Ishikawa (cell line): ENCODE results near the gene IRX6.

ENCODE experiments used
- CEBPB ChIP-seq: IDR thresholded peaks from 2 replicates; pipeline ENCODE4 v1.6.1; 2012
- CREB1 ChIP-seq: IDR thresholded peaks from 2 replicates; pipeline ENCODE4 v1.6.1; 2012; ENCODE audit warnings: low read depth
- EGR1 ChIP-seq: IDR thresholded peaks from 2 replicates; pipeline ENCODE4 v1.6.1; 2012
- EP300 ChIP-seq: IDR thresholded peaks from 2 replicates; pipeline ENCODE4 v1.6.1; 2012; ENCODE audit warnings: borderline replicate concordance
- FOXM1 ChIP-seq: IDR thresholded peaks from 2 replicates; pipeline ENCODE4 v1.6.1; 2012; ENCODE audit warnings: low read depth, borderline replicate concordance
- NFIC ChIP-seq: IDR thresholded peaks from 2 replicates; pipeline ENCODE4 v1.6.1; 2012
- RAD21 ChIP-seq: IDR thresholded peaks from 2 replicates; pipeline ENCODE4 v1.6.1; 2012; ENCODE audit warnings: low read depth
- TAF1 ChIP-seq: IDR thresholded peaks from 2 replicates; pipeline ENCODE4 v1.6.1; 2012; ENCODE audit warnings: low read depth, mild to moderate bottlenecking
- TCF12 ChIP-seq: IDR thresholded peaks from 2 replicates; pipeline ENCODE4 v1.6.1; 2012; ENCODE audit warnings: low read depth
- TEAD4 ChIP-seq: IDR thresholded peaks from 2 replicates; pipeline ENCODE4 v1.6.1; 2012
- USF1 ChIP-seq: IDR thresholded peaks from 2 replicates; pipeline ENCODE4 v1.6.1; 2012
- YY1 ChIP-seq: IDR thresholded peaks from 2 replicates; pipeline ENCODE4 v1.6.1; 2012; ENCODE audit warnings: low read depth
- ZBTB7A ChIP-seq: IDR thresholded peaks from 2 replicates; pipeline ENCODE4 v1.6.1; 2012; ENCODE audit warnings: low read depth
- TF ChIP-seq, protein P1 (sequence below): IDR thresholded peaks from 2 replicates; pipeline ENCODE4 v1.6.1; 2012
- TF ChIP-seq, protein P2 (sequence below): IDR thresholded peaks from 2 replicates; pipeline ENCODE4 v1.6.1; 2012; ENCODE audit warnings: low read depth, mild to moderate bottlenecking

Gene IRX6

DNA sequence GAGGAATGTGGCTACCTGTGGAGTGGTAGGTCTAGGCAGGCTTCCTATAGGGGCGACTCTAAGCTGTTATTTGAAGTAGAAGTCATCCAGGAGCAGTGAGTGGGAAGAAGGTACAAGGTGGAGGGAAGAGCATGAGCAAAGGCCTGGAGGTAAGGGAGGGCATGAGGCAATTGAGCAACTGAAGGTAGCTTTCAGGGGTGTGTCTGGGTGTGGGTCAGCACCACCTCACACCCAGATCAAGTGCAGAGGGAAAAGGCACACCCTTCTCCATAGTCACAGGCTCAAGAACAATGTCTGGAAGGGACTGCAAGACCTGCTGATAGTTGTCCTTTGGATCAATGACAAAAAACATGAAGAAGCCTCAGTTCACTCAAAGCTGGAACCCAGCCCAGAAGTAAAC, 46.5 kb upstream of the IRX6 start:
- TF ChIP-seq FOXM1 (no peak), TAF1 (no peak), TCF12 (no peak), YY1 (no peak), ZBTB7A (no peak), EGR1 (no peak), CREB1 (no peak), RAD21 (no peak), CEBPB (no peak), NFIC (no peak), EP300 (no peak), TEAD4 (no peak), USF1 (no peak)
- TF ChIP-seq, protein P1, sequence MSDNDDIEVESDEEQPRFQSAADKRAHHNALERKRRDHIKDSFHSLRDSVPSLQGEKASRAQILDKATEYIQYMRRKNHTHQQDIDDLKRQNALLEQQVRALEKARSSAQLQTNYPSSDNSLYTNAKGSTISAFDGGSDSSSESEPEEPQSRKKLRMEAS = no peak
- TF ChIP-seq, protein P2, sequence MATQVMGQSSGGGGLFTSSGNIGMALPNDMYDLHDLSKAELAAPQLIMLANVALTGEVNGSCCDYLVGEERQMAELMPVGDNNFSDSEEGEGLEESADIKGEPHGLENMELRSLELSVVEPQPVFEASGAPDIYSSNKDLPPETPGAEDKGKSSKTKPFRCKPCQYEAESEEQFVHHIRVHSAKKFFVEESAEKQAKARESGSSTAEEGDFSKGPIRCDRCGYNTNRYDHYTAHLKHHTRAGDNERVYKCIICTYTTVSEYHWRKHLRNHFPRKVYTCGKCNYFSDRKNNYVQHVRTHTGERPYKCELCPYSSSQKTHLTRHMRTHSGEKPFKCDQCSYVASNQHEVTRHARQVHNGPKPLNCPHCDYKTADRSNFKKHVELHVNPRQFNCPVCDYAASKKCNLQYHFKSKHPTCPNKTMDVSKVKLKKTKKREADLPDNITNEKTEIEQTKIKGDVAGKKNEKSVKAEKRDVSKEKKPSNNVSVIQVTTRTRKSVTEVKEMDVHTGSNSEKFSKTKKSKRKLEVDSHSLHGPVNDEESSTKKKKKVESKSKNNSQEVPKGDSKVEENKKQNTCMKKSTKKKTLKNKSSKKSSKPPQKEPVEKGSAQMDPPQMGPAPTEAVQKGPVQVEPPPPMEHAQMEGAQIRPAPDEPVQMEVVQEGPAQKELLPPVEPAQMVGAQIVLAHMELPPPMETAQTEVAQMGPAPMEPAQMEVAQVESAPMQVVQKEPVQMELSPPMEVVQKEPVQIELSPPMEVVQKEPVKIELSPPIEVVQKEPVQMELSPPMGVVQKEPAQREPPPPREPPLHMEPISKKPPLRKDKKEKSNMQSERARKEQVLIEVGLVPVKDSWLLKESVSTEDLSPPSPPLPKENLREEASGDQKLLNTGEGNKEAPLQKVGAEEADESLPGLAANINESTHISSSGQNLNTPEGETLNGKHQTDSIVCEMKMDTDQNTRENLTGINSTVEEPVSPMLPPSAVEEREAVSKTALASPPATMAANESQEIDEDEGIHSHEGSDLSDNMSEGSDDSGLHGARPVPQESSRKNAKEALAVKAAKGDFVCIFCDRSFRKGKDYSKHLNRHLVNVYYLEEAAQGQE = no peak

DNA sequence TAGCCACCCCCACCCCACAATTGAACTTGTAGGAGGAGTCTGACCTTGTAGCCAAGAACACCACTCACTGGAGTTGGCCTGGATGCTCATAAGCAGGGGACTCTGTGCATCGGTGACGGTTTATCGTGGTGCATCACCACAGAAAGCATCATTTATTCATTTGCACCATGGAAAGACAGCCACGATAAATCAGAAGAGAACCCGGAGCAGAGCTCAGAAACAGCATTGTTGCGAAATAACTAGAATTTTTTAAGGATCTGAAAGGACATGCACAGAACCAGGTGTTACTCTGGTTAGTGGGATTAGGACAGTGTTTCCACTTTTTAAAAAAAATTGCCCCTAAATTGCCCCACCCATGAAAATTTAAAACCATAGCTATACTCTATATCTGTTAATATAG, 44.4 kb upstream of the IRX6 start:
- no peak for TF ChIP-seq CREB1
- TF ChIP-seq, protein P1 = no peak
- no peak for TF ChIP-seq TAF1
- TF ChIP-seq CEBPB = no peak
- no peak for TF ChIP-seq FOXM1
- TF ChIP-seq ZBTB7A = no peak
- no peak for TF ChIP-seq EGR1
- TF ChIP-seq, protein P2 = no peak
- TF ChIP-seq TCF12 = no peak
- TF ChIP-seq USF1 = no peak
- no peak for TF ChIP-seq EP300
- TF ChIP-seq NFIC = no peak
- no peak for TF ChIP-seq RAD21
- no peak for TF ChIP-seq TEAD4
- no peak for TF ChIP-seq YY1

DNA sequence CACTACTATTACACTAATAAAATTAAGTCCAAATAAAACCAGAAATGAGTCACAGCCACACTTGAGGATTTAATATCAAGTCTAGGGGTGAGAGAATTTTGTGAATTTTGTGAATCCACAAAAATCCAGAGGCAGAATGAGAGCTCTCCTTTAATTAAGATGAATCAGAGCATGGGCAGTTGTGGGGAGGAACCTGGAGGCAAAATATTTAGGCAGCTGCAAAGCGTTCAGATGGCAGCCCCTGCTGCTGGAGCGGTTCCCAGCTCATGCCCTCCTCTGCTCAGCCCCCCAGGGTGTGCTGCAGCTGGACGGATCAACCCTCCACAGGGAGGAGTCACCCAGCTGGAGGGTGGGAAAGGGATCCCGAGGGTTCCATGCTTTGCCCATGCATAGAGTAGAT, 43.4 kb upstream of the IRX6 start:
- TF ChIP-seq RAD21 (no peak), FOXM1 (no peak), EP300 (no peak), USF1 (no peak), NFIC (no peak), TEAD4 (no peak), CREB1 (no peak)

- no peak for TF ChIP-seq CREB1
- TF ChIP-seq TAF1 = no peak
- TF ChIP-seq NFIC = no peak
- no peak for TF ChIP-seq YY1
- no peak for TF ChIP-seq USF1
These were observed 41.6 kb upstream of the IRX6 start for GRCh38 chr16:55282441-55282840.

GRCh38 chr16:55283812-55284717, 39.9 kb upstream of the IRX6 start:
- TF ChIP-seq TCF12 (no peak), TAF1 (no peak), YY1 (no peak), RAD21 (no peak), USF1 (no peak)
- TF ChIP-seq, protein P1 = no peak
